GM19023 (cell line): Measurements from ENCODE around the gene TNFAIP2.

Experiments used
- ATAC-seq: cut with Tn5 transposase; IDR thresholded peaks from one replicate; pipeline ENCODE4 v1.9.1; 2021; ENCODE audit warnings: mild to moderate bottlenecking, moderate library complexity; ENCODE audit not compliant: unreplicated experiment

Gene TNFAIP2, protein sequence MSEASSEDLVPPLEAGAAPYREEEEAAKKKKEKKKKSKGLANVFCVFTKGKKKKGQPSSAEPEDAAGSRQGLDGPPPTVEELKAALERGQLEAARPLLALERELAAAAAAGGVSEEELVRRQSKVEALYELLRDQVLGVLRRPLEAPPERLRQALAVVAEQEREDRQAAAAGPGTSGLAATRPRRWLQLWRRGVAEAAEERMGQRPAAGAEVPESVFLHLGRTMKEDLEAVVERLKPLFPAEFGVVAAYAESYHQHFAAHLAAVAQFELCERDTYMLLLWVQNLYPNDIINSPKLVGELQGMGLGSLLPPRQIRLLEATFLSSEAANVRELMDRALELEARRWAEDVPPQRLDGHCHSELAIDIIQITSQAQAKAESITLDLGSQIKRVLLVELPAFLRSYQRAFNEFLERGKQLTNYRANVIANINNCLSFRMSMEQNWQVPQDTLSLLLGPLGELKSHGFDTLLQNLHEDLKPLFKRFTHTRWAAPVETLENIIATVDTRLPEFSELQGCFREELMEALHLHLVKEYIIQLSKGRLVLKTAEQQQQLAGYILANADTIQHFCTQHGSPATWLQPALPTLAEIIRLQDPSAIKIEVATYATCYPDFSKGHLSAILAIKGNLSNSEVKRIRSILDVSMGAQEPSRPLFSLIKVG

DNA sequence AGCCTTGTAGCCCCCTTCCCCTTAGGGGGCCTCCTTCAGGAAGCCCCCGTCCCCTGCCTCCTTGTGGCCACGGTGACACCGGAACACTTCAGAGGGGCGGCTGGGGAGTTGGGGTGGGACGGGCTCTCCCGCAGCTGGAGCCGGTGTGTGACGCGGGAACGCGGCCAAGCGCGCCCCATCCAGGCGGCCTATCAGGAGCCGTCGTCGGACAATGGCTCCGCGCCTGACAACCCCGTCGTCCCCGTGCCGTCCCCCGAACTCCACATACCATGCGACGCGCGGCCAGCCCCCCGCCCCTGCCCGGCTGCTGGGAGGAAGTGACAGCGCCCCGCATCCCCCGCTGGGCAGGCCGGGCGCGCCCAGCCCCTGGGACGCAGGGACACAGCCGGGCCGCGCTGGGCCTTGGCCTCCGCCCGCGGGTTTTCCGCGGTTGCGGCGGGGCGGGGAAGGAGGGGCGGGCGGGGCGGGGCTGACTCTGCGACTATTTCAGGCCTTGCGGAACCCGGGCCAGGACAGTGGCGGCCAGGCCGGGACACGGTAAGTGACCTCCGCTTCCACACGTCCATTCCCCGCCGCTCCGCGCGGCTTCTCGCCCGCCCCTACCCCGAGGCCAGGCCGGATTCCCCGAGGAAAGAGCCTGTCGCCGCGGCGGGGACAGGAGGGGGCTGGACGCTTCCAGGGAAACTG lies at the start of gene TNFAIP2:
Gene TNFAIP2, plus strand, starts transcription at position 515 of the 687 bp plus-strand sequence. CDS start 2,997 bp downstream, outside the sequence.
- no peak for ATAC-seq

DNA sequence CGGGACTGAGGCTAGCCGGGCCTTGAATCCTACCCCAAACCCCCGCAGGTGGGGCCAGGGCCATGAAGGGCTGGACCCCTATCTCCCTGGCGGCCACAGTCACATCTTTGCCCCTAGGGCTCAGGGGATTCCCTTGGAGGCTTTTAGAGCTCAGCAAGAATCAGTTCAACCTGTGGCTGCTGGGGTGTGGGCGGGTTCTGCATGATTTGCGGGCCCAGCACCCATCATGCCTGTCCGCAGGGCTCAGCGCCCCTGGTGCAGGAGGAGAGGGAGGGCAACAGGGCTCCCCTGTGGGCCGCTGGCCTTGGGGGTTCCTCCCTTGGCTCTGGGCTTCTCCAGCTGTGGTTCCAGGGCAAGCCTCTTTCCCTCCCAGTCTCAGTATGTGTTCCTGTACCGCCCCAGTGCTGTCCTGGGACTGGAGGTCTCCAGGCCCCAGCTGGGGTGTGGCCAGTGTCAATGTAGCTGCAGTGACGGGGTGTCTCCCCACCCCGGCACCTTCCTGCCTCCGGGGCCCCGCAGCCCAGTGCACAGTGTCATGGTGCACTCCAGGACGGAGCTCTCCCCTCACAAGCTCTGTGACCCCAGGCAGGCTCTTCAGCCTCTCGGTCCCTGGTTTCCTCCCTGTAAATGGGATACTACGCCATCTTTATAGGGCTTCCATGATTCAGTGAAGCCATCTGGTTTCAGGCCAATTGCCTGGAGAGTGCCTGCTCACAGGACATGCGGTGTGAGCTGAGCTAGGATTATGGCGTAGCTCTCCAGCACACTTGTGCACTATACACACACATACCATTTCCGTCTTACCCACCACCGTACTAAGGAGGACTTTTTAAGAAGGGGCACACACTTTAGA lies 49.2 kb upstream of the TNFAIP2 start:
- ATAC-seq: no peak

DNA sequence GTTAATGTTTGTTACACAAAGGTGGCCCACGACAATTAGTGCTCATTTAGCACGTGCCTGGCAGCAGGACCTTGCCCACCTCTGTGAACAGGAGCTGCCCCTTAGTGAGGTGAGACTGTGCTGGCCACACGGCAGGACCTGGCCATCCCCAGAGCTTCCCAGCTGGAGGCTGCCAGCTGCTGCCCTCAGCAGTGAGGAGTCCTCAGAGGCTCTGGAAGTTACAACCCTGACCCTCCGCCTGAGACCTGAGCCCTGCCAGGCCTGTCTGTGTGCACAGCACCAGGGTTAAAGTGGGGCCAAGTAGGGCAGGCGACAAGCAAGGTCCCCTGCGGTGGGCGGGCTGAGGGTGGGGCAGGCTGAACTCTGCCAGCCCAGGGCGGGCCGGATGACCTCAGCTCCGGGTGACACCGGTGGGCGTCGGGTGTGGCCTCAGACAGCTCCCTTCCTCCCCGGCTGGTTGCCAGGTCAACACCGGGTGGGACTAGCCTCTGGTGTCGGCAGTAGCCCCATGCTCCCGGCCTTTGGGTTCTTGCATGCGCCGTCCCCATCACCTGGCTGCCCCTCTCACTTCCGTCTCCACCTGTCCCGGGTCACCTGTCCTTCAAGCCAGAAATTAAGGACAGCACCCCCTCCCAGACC lies 48.4 kb upstream of the TNFAIP2 start:
- no peak for ATAC-seq

DNA sequence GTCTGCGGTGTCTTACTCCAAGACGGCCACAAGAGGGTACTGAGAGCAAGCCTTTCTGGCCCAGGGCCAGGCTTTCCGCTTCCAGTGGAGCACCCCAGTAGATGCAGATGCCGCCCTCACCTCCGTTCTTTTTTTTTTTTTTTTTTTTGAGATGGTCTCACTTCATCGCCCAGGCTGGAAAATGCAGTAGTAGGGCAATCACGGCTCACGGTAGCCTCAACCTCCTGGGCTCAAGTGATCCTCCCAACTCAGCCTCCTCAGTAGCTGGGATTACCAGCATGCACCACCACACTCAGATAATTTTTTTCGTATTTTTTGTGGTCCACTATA lies 44.9 kb upstream of the TNFAIP2 start:
- no peak for ATAC-seq

DNA sequence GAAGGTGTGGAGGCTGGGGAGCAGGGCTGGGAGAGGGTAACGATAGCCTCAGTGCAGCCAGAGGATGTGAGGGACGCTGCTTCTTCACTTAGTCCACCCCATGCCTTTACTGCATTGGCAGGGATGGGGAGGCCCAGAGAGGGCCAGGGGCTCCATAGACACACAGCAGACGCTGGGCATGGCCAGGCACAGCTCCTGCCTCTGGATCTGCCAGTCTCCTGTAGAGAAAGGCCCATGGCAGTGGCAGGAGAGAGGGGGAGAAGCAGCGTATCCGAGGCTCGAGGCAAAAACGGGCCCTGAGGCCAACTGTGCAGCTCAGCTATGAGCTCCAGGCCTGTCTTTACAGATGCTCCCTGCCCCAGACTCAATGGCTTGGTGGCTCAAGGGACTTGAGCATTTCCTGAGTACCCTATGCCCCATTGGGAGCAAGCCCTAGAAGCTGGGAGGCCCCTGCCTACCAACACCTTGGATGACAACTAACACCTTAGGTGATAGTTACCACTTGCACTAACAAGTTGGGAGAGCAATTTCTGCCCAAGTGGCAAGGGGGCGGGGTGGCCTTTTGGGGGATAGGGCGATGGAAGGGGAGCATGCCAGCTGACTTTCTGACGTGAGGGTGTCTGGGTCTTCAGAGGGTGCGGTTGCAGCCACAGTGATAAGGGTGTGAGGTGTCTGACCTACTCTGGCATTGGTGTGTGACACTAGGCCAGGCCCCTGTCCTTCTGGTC lies 44.2 kb upstream of the TNFAIP2 start:
- no peak for ATAC-seq

DNA sequence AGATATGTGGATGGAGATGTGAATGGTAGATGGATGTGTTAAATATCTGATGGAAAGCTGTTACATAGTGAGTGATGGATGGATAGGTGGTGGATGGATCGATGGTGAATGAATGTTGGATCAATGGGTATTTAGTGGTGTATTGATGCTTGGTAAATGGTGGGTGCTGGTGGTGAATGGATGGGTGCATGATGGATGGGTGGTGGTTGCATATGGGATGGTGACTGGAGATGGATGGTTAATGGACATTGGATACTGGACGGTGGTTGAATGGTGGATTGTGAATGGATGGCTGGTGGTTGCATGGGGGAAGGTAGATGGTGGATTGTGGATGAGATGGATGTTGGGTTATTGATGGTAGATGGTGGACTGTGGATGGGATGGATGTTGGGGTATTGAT lies 41.3 kb upstream of the TNFAIP2 start:
- no peak for ATAC-seq

DNA sequence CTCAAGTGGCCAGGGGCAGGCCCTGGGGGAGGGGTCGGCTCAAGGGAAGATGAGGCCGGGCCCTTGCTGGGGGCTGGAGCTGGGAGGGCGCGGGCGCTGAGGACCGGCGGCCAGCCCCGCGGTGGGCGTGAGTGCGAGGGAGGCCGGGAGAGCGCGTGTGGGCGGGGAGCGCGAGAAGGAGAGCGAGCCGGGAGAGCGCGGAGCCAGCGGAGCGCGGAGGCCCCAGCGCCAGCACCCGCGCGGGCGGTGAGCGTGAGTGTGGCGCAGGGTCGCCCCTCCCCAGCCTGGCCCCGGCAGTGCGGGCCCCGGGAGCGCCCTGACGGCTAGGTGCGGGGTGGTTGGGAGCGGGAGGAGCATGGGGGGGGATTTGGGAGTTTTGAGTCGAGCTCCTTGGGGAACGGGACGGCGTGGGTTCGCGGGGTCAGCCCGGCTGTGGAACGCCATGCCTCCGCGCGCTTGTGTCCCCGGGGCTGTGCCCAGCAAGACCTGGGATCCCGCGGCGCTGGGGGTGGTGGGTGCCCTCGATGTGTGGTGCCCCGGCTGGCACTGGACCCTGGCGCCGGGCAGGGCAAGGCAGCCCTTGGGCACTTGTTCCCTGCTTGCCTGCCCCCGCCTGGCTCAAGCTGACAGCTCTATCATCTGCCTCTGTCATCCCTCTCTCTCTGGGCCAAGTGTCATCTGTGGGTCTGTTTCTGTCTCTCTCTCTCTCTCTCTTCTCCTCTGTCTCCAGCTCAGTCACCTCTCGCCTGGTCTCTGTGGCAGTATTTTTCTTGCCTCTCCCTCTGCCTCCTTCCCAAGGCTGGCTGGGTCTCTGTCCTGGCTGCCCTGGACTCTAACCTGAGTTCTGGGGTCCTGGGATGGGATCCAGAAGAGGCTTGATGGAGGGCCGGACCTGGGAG lies 39.0 kb upstream of the TNFAIP2 start, which contains the start of gene LBHD2:
Gene LBHD2, plus strand, starts transcription at position 190 of the 899 bp plus-strand sequence. CDS start 1,803 bp downstream, outside the sequence.
- no peak for ATAC-seq

DNA sequence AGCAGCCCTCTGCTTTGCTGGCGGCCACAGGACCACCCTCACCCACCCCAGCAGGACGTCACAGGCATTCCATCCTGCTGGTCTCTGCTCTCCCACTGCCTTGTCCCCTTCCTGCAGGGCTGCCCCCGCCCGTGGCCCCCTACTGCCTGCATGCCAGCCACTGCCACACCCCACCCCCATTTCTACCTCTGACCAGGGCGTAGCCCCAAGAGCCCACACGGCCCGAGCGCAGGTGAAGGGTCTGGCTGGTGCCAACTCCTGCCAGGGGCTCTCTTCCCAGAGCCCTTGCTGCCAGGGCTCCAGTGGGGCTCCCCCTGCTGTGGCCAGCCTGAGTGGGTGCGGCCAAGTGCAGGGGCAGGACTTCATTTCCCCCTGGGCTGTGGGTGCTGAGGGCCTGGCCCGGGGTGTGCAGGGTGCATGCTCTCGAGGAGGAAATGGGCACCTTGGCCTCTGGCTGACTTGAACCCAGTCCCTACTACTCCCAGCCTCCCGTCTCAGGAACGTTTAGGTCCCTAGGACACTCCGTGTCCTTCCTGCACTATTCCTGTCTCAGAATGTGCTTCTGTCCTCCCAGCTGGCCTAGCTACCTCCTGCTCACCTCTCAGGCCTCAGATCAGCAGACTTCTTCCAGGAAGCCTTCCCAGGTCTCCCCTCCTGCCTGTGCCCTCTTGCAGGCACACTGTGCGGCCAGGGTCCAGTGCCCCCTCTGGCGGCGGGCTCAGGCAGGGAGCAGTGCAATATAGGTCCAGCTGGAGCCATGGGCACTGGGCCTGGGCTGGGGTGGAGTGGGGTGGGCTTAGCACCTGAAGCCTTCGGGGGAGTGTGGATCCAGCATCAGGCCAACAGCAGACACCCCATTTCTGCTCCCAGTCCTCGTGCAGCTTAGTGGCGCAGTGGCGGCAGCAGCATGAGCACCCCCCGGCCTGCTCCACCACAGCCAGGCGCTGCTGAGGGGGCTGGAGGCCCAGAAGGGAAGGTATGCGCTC lies 37.9 kb upstream of the TNFAIP2 start:
- ATAC-seq: no peak

DNA sequence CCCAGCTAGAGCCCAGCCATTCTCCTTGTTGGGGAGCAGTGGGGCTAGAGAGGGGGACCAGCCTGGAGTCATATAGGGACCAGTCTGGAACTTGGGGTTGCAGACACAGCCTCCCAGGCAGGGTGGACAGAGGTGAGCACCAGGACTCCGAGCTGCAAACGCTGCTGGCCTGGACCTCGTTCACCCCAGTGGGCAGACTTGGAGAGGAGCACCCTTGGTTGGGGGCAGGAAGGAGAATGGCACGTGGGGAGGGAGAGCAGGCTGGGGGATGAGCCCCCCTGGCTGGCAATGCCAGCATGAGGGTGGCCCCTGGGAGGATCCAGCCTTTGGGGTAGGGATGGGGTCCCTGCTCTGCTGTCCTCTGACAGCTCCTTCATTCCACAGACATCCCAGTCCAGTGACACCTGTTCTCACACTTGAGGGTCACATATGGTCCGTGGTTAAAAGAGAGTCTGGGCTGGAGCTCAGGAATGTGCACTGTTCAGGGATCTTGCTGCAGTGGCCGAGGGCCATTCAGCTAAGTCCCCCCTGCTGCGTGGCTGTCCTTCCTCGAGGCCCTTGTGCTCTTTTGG lies 36.4 kb upstream of the TNFAIP2 start:
- no peak for ATAC-seq

DNA sequence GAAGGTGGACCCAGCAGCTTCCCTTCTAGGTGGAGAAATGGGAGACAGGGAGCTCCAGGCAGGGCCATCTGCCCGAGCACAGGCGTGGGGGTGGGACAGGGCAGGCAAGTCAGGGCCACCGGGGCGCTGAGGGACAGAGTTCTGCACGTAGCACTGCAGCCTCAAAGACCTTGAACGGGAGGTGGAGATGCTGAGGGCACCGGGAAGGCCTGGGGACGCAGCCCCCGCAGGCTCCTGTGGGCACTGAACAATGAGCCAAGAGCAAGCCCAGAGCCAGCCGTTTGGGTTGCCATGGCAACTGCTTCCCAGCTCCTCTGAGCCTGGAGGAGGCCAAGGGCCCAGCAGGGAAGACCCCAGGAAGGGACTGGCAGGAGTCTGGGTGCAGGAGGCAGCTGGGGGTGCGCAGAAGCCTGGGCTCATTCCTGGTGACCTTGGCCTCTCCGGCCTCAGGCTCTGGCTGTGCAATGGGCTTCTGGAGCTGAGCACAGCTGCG lies 35.9 kb upstream of the TNFAIP2 start:
- no peak for ATAC-seq

DNA sequence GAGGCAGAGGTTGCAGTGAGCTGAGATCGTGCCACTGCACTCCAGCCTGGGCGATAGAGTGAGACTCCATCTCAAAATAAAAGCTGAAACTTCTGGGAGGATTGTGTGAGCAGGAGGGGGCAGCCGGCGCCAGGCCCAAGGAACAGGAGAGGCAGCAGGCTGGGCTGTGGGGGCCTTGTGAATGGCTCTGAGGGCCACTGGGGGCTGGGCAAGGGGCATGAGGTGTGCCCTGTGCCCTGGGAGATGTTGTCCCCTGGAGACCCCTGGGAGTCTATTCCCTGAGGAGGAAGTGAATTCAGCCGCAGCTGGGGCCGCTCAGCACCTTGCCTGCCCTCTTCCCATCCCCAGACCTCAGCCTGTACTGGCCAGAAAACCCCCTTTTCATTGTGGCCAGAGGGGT lies 34.3 kb upstream of the TNFAIP2 start:
- no peak for ATAC-seq

DNA sequence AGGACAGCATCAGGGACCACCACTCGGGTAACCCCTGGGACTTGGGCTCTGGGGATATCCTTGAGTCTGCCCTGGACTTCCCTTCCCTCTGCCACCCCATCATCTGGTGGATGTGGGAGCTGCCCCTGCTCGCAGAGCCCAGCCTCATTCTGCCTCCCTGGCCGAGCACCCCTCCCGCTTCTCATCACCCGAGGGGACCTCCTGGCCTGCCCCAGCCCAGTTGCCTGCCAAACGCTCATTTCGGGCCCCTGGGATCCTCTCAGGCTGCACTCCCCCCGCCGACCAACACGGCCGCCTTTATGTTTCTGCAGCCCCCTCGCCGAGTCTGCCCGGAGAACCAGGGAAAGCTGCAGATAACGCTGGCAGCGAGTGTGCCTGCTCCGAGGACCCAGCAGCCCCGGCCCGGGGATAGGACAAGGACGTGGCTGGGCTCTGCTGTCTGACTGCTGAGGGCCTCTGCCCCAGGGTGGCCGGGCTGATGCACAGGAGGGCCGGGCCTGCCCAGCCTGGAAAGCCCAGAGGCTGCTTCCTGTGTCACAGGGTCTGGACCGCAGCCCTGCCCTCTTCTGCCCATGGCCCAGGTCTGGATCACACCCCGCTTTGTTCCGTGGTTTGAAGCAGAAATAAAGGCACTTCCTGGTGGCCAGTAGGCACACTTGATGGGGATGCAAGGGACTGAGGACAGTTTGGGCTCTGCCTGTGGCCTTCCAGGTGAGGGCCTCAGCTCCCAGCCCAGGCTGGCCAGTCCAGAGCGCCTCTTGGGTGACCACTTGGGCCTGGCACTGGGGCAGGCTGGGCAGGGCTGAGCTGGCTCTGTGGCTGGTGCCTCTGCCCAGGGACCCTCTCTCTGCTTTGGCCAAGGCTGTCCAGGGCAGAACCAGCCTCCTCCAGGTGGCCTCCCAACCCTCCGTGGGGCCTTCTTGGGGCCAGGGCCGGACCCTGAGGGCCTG lies 33.6 kb upstream of the TNFAIP2 start:
- no peak for ATAC-seq

DNA sequence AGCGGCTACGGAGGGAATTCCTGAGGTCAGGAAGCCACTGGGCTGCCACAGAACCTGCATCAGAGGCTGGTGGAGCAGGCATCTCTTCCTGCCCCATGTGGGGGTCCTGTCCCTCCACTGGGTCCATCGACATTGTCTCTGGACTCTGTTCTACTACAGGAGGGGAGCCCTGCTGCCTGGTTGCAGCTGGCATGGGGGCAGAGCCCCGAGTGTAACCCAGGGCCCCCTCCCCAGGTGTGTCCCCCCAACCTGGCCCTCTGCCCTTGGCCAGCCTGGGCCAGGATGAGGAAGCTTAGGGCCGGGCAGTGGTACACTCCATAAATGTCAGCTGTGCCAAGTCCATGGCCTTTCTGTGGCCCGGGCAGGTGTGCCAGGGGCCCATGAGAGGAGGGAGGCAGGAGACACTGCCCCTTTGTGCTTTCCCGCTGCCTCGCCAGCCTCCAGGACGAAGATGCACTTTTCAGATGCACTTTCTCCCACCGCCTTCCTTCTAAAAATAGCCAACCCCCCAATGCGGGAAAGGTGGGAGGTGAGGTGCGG lies 32.7 kb upstream of the TNFAIP2 start:
- no peak for ATAC-seq

DNA sequence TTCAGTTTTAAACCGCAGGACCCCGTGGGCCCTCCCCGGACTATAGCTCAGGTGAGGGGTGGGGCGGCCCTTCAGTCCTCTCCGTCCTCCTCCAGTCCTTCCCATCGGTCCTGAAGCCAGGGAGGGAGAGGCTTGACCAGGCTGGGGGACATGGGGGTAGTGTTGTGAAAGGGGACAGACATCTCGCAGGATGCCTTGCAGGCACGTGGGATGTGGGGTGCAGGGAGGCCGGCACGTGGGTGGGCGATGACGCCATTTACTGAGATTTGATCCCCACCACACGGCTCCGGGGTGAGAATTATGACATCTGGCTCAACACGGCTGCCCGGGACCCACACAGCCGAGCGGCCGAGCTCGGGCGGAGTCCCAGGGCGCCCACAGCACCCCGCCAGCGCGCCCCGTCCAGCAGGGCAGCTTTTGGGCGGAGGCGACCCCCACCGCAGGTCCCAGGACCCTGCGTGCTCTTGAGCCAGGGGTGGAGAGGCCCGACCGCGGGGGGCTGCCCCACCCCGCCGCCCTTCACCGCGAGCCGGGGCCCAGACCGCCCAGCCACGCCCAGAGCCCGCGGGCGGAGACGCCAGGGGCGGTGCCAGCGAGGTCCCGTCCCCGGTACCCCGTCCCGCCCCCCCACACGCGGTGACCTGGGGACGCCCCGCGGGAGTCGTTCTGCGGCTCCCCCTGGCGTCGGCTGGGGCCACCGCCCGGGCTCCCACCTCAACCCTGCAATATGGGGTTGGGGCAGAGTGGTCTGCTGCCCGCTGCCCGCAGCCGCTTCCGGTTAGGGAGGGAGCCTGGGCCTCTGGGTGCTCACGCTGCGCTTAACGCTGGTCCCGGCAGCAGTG lies 32.0 kb upstream of the TNFAIP2 start:
- peak; percentile 71 for ATAC-seq

DNA sequence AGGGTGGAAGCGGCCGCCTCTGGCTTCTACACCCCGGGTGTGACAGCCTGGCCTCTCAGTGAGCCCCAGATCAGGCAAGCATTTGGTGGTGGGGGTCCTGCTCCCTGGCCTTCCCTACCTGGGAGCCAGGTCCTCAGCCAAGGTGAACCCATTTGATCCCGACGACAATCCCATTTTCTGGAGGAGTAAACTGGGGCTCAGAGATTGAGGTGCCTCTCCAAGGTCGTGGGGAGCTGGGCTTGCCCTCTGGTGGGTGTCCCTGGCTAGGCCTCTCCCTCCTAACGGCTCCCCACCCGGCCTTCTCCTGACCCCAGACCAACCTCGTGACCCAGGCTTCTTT lies 31.4 kb upstream of the TNFAIP2 start:
- no peak for ATAC-seq
